Breast epithelium (tissue), 4 donors: ENCODE results near the gene LYPD3. TPM values are rescaled to one million over a fixed set of nuclear protein-coding genes. Genes with fewer than 3 reads are reported as not detected.
A peak's percentile ranks its signal among the peaks of the same experiment; 100 is the strongest.
"Not testable (repeated sequence)": the region's sequence is repeated elsewhere in the genome, so short reads cannot be mapped to it uniquely, and the experiment has no call there.

Experiments
- DNase-seq, 2 donors: peaks; one replicate each; pipeline ENCODE4 v3.0.0-alpha.2; 2019; ENCODE audit warnings: low spot score in 2 of 2
- H3K27ac ChIP-seq, 2 donors: fragments of 200-600 bp; sonication (generic) in 1 of 2; one replicate each; pipeline ENCODE4 v1.5.1; 2016 to 2019; ENCODE audit warnings: mild to moderate bottlenecking in 1 of 2
- H3K27me3 ChIP-seq, 2 donors: fragments of 200-600 bp; sonication (generic) in 1 of 2; one replicate each; pipeline versions ENCODE4 v1.5.1 to v1.6.0; 2017 to 2019; ENCODE audit warnings: control low read depth in 1 of 2, mild to moderate bottlenecking in 1 of 2
- H3K36me3 ChIP-seq: fragments of 200-600 bp; one replicate; pipeline ENCODE4 v1.5.1; 2019
- H3K4me1 ChIP-seq, 2 donors: fragments of 200-600 bp; sonication (generic); one replicate each; pipeline ENCODE4 v1.5.1; 2016 to 2019; ENCODE audit warnings: control low read depth in 1 of 2
- H3K4me3 ChIP-seq, 3 donors: fragments of 200-600 bp; sonication (generic); 1 replicate in 2 of 3; 2 replicates in 1 of 3; pipeline ENCODE4 v1.5.1; 2016 to 2019; ENCODE audit warnings: mild to moderate bottlenecking in 3 of 3, moderate library complexity in 2 of 3
- H3K9me3 ChIP-seq, 2 donors: fragments of 200-600 bp; sonication (generic) in 1 of 2; one replicate each; pipeline ENCODE4 v1.5.1; 2016 to 2019; ENCODE audit warnings: control low read depth in 1 of 2
- CTCF ChIP-seq, 3 donors: fragments of 450-650 bp; IDR thresholded peaks; one replicate each; pipeline ENCODE4 v1.5.1; 2016 to 2017; ENCODE audit warnings: antibody characterized with exemption in 3 of 3, mild to moderate bottlenecking in 3 of 3, moderate library complexity in 3 of 3
- POLR2A ChIP-seq: fragments of 450-650 bp; IDR thresholded peaks from one replicate; pipeline ENCODE4 v1.6.1; 2016; ENCODE audit warnings: antibody characterized with exemption, mild to moderate bottlenecking, moderate library complexity
- POLR2AphosphoS5 ChIP-seq, 3 donors: sonication (generic); formaldehyde crosslinking; IDR thresholded peaks; one replicate each; pipeline ENCODE4 v1.6.1; 2017; ENCODE audit warnings: antibody characterized with exemption in 3 of 3
- intact Hi-C: fragments of 100-400 bp; cut with DNase I; formaldehyde crosslinking; loops from one replicate; pipeline ENCODE4 v1.15.1; 2023; ENCODE audit warnings: low total_unique reads
- total RNA-seq, 3 donors: library from RNA; depleted of rRNA; stranded (reverse); fragments of >200 nt; gene quantifications; one replicate each; pipeline ENCODE4 v1.1.0, GENCODE V29; 2016

Gene LYPD3
- total RNA-seq, 3 donors from 2014 or later = 5.2 to 17.6 TPM; not detected in 1

- no peaks in the 10 kb centered on the region for H3K9me3 ChIP-seq
- no peaks in the 10 kb centered on the region for H3K36me3 ChIP-seq
- no peak overlapping the region for H3K4me3 ChIP-seq
- TF ChIP-seq POLR2A (no peak), CTCF (IDR thresholded peaks at IDR 0.05) (no peak), POLR2AphosphoS5 (IDR thresholded peaks at IDR 0.05) (no peak)
- no peaks in the 10 kb centered on the region for H3K27me3 ChIP-seq
- peak overlapping the region; percentile 38 to 41 for H3K27ac ChIP-seq
- H3K4me1 ChIP-seq = no peaks in the 10 kb centered on the region
- DNase-seq = no peak
- intact Hi-C loops = no loop called here
Observed at GRCh38 chr19:43450545-43450997, 14.8 kb downstream of the LYPD3 start.

DNA sequence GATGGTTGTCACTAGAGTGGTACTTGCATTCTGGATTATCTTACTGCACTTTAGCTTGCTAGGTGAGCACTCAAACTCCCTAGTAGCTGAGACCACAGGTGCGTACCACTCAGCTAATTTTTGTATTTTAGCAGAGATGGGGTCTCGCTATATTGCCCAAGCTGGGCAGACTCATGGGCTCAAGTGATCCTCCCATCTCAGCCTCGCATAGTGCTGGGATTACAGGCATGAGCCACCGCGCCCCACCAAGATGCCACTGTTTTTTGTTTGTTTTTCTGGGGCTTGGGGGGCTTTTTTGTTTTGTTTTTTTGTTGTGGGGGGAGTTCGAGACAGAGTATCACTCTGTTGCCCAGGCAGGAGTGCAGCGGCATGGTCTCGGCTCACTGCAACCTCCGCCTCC lies 17.8 kb downstream of the LYPD3 start:
- Histone ChIP-seq H3K27ac (no peak overlapping the region), H3K36me3 (no peaks in the 10 kb centered on the region), H3K27me3 (no peaks in the 10 kb centered on the region), H3K9me3 (no peaks in the 10 kb centered on the region), H3K4me1 (no peaks in the 10 kb centered on the region), H3K4me3 (no peak overlapping the region)
- TF ChIP-seq POLR2AphosphoS5 (IDR thresholded peaks at IDR 0.05) = no peak
- TF ChIP-seq CTCF (IDR thresholded peaks at IDR 0.05) = no peak
- TF ChIP-seq POLR2A = no peak
- DNase-seq = no peak
- intact Hi-C loops = loop anchor here (5.0 kb wide), 1 partner anchor 1720 kb away; no protein-coding TSS in a partner anchor

DNA sequence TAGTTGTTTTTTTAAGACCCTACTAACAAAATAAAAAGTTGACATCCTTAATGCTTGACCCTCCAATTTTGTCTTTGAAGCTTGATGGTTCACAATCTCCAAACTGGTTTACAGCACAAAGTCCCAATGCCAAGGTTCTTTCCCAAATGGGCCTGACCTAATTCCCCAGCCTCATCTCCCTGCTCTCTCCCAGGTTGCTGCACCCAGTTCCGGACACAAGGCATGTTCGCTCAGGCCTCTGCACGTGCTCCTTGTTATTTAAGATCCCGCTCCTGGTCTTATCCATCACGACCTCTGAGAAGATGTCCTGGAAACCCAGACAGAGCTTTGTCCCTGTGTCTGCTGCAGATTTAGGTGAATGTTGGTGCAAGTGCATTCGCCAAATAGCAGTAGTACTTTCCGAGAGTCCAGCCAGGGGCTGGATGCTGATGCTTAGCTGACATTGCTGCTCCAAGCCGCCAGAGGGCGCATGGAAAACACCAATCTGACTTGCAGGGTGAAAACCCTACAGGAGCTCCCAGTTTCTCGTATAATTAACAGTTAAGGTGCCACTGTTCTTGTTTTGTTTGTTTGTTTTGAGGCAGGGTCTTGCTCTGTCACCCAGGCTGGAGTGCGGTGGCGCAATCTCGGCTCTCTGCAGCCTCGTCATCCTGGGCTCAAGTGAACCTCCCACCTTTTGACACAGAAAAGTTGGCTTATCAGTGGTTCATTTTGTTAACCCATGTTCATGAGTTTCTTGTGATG lies 18.5 kb downstream of the LYPD3 start:
- Histone ChIP-seq H3K27me3 (no peaks in the 10 kb centered on the region), H3K36me3 (no peaks in the 10 kb centered on the region), H3K4me1 (no peaks in the 10 kb centered on the region), H3K27ac (no peak overlapping the region), H3K4me3 (no peak overlapping the region), H3K9me3 (no peaks in the 10 kb centered on the region)
- peak; percentile 65 to 82 for DNase-seq
- TF ChIP-seq POLR2A (no peak), POLR2AphosphoS5 (IDR thresholded peaks at IDR 0.05) (peak in 1 of 3 donors; percentile 21), CTCF (IDR thresholded peaks at IDR 0.05) (peak; percentile 90 to 97 (median 95))
- intact Hi-C loops = loop anchor here (5.0 kb wide), 1 partner anchor 1720 kb away; no protein-coding TSS in a partner anchor

DNA sequence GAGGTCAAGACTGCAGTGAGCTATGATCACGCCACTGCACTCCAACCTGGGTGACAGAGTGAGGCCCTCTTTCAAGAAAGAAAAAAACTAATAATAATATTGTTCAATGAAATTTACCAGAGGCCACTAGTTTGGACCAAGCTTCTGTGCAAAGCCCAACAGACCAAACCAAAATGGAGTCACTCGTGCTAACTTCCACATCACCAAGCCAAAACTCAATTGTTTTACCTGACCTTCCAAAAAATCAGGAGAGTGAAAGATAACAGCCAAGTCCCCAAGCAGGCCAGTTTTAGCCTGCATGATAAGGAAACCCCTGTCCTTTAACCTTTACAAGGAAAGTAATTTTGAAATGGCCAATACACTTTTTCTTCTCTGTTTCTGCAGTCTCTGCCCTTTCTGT lies 20.0 kb downstream of the LYPD3 start:
- no peak overlapping the region for H3K27ac ChIP-seq
- no peaks in the 10 kb centered on the region for H3K27me3 ChIP-seq
- no peaks in the 10 kb centered on the region for H3K36me3 ChIP-seq
- no peaks in the 10 kb centered on the region for H3K4me1 ChIP-seq
- TF ChIP-seq POLR2AphosphoS5 (IDR thresholded peaks at IDR 0.05) (no peak), POLR2A (no peak), CTCF (IDR thresholded peaks at IDR 0.05) (no peak)
- H3K4me3 ChIP-seq = no peak overlapping the region
- intact Hi-C loops = loop anchor here (5.0 kb wide), 1 partner anchor 1722 kb away; no protein-coding TSS in a partner anchor
- DNase-seq = no peak
- no peaks in the 10 kb centered on the region for H3K9me3 ChIP-seq

GRCh38 chr19:43444531-43445287 lies 20.7 kb downstream of the LYPD3 start:
- H3K27me3 ChIP-seq = no peaks in the 10 kb centered on the region
- TF ChIP-seq POLR2A = no peak
- no peak for TF ChIP-seq POLR2AphosphoS5 (IDR thresholded peaks at IDR 0.05)
- TF ChIP-seq CTCF (IDR thresholded peaks at IDR 0.05) = no peak
- intact Hi-C loops = loop anchor here (5.0 kb wide), 1 partner anchor 1723 kb away; no protein-coding TSS in a partner anchor
- H3K4me1 ChIP-seq = no peaks in the 10 kb centered on the region
- H3K27ac ChIP-seq = no peak overlapping the region
- no peak overlapping the region for H3K4me3 ChIP-seq
- DNase-seq = no peak
- no peaks in the 10 kb centered on the region for H3K9me3 ChIP-seq
- no peaks in the 10 kb centered on the region for H3K36me3 ChIP-seq

DNA sequence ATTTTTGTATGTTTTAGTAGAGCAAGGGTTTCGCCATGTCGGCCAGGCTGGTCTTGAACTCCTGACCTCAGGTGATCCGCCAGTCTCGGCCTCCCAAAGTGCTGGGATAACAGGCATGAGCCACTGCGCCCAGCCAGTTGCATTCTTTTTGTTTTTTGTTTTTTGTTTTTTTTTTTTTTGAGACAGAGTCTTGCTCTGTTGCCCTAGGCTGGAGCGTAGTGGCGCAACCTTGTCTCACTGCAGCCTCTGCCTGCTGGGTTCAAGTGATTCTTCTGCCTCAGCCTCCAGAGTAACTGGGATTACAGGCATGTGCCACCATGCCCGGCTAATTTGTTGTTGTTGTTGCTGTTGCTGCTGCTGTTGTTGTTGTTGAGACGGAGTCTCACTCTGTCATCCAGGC lies 21.3 kb downstream of the LYPD3 start:
- H3K27ac ChIP-seq, H3K9me3 ChIP-seq, intact Hi-C loops, H3K4me1 ChIP-seq, DNase-seq, H3K27me3 ChIP-seq, H3K4me3 ChIP-seq, H3K36me3 ChIP-seq: not testable (repeated sequence)
